ENCODE data around the gene PTS.

PTS gene

GRCh38 chr11:112270551-112271180 is 44.4 kb downstream of the PTS start:
- H2AFZ ChIP-seq (ENCODE audit: low read length), result no peak overlapping the region
- H3K23ac ChIP-seq (ENCODE audit: low read depth, low read length, poor library complexity), result no peak overlapping the region
- no peak for DNase-seq (ENCODE audit: low spot score)
- no peak overlapping the region for H2BK120ac ChIP-seq (ENCODE audit: low read depth, low read length)
- no peak overlapping the region for H3K27ac ChIP-seq (replicated peaks; ENCODE audit: low read length)
- no peak overlapping the region for H4K91ac ChIP-seq (ENCODE audit: low read depth, low read length, poor library complexity)
- H2BK5ac ChIP-seq (ENCODE audit: low read length), result no peak overlapping the region
- no peak overlapping the region for H2BK12ac ChIP-seq (ENCODE audit: low read length)
- no peaks in the 10 kb centered on the region for H3K79me1 ChIP-seq (ENCODE audit: low read depth, low read length)
- no peak overlapping the region for H3K4me2 ChIP-seq (ENCODE audit: insufficient read depth, low read length, poor library complexity, severe bottlenecking)
- no CpG with 5 or more reads among the region's 12 CpGs for WGBS, 2 donors (ENCODE audit: extremely low coverage in 2 of 2, insufficient read length in 2 of 2, insufficient replicate concordance in 1 of 2)
- H3K4ac ChIP-seq (ENCODE audit: low read length), result no peak overlapping the region
- H3K9me3 ChIP-seq (replicated peaks in 1 of 2; ENCODE audit: control insufficient read depth in 2 of 2, insufficient read depth in 1 of 2, low read depth in 1 of 2, low read length in 2 of 2), result no peaks in the 10 kb centered on the region
- H3K9ac ChIP-seq (ENCODE audit: low read depth, low read length, poor library complexity), result no peak overlapping the region
- no peaks in the 10 kb centered on the region for H3K36me3 ChIP-seq (replicated peaks in 1 of 2; ENCODE audit: control insufficient read depth in 2 of 2, insufficient read depth in 2 of 2, low read length in 2 of 2)
- H3K4me3 ChIP-seq (ENCODE audit: low read length in 2 of 2), result no peak overlapping the region
- H3K27me3 ChIP-seq (ENCODE audit: control insufficient read depth in 3 of 3, insufficient read depth in 3 of 3, low read depth in 1 of 3, low read length in 3 of 3), result peaks cover 0 to 8% (median 0%) of the 10 kb centered on the region in 3 experiments
- no peak overlapping the region for H3K18ac ChIP-seq (ENCODE audit: low read length)
- H4K8ac ChIP-seq (ENCODE audit: low read depth, low read length), result no peak overlapping the region
- H3K14ac ChIP-seq (ENCODE audit: low read length), result no peak overlapping the region
- no peak overlapping the region for H2AK5ac ChIP-seq (ENCODE audit: low read depth, low read length)
- no peaks in the 10 kb centered on the region for H3K4me1 ChIP-seq (ENCODE audit: control insufficient read depth in 2 of 2, insufficient read depth in 1 of 2, low read depth in 1 of 2, low read length in 2 of 2)
- H2BK15ac ChIP-seq (ENCODE audit: low read length), result no peak overlapping the region

GRCh38 chr11:112271242-112271641 is 45.0 kb downstream of the PTS start:
- no peak overlapping the region for H2AFZ ChIP-seq (ENCODE audit: low read length)
- no peak overlapping the region for H2BK15ac ChIP-seq (ENCODE audit: low read length)
- no peak overlapping the region for H3K18ac ChIP-seq (ENCODE audit: low read length)
- H3K36me3 ChIP-seq (replicated peaks in 1 of 2; ENCODE audit: control insufficient read depth in 2 of 2, insufficient read depth in 2 of 2, low read length in 2 of 2), result no peaks in the 10 kb centered on the region
- H3K27ac ChIP-seq (replicated peaks; ENCODE audit: low read length), result no peak overlapping the region
- no peak overlapping the region for H3K23ac ChIP-seq (ENCODE audit: low read depth, low read length, poor library complexity)
- no peak overlapping the region for H3K9ac ChIP-seq (ENCODE audit: low read depth, low read length, poor library complexity)
- no peaks in the 10 kb centered on the region for H3K4me1 ChIP-seq (ENCODE audit: control insufficient read depth in 2 of 2, insufficient read depth in 1 of 2, low read depth in 1 of 2, low read length in 2 of 2)
- no peaks in the 10 kb centered on the region for H3K79me1 ChIP-seq (ENCODE audit: low read depth, low read length)
- H3K4me2 ChIP-seq (ENCODE audit: insufficient read depth, low read length, poor library complexity, severe bottlenecking), result no peak overlapping the region
- no peak overlapping the region for H2BK120ac ChIP-seq (ENCODE audit: low read depth, low read length)
- no peak overlapping the region for H3K4me3 ChIP-seq (ENCODE audit: low read length in 2 of 2)
- no peak overlapping the region for H3K14ac ChIP-seq (ENCODE audit: low read length)
- no peak overlapping the region for H4K8ac ChIP-seq (ENCODE audit: low read depth, low read length)
- no peak overlapping the region for H2BK5ac ChIP-seq (ENCODE audit: low read length)
- no peak overlapping the region for H2AK5ac ChIP-seq (ENCODE audit: low read depth, low read length)
- no peak for DNase-seq (ENCODE audit: low spot score)
- no peak overlapping the region for H3K4ac ChIP-seq (ENCODE audit: low read length)
- H2BK12ac ChIP-seq (ENCODE audit: low read length), result no peak overlapping the region
- no CpG with 5 or more reads among the region's 4 CpGs for WGBS, 2 donors (ENCODE audit: extremely low coverage in 2 of 2, insufficient read length in 2 of 2, insufficient replicate concordance in 1 of 2)
- no peaks in the 10 kb centered on the region for H3K9me3 ChIP-seq (replicated peaks in 1 of 2; ENCODE audit: control insufficient read depth in 2 of 2, insufficient read depth in 1 of 2, low read depth in 1 of 2, low read length in 2 of 2)
- H3K27me3 ChIP-seq (ENCODE audit: control insufficient read depth in 3 of 3, insufficient read depth in 3 of 3, low read depth in 1 of 3, low read length in 3 of 3), result peaks cover 0 to 8% (median 0%) of the 10 kb centered on the region in 3 experiments
- no peak overlapping the region for H4K91ac ChIP-seq (ENCODE audit: low read depth, low read length, poor library complexity)

GRCh38 chr11:112273066-112273465 is 46.8 kb downstream of the PTS start:
- H2BK5ac ChIP-seq (ENCODE audit: low read length), result no peak overlapping the region
- H3K36me3 ChIP-seq (replicated peaks in 1 of 2; ENCODE audit: control insufficient read depth in 2 of 2, insufficient read depth in 2 of 2, low read length in 2 of 2), result no peaks in the 10 kb centered on the region
- no peak overlapping the region for H2AK5ac ChIP-seq (ENCODE audit: low read depth, low read length)
- no CpG with 5 or more reads among the region's 1 CpG for WGBS, 2 donors (ENCODE audit: extremely low coverage in 2 of 2, insufficient read length in 2 of 2, insufficient replicate concordance in 1 of 2)
- peaks cover 0 to 8% (median 0%) of the 10 kb centered on the region in 3 experiments for H3K27me3 ChIP-seq (ENCODE audit: control insufficient read depth in 3 of 3, insufficient read depth in 3 of 3, low read depth in 1 of 3, low read length in 3 of 3)
- no peak overlapping the region for H3K4me2 ChIP-seq (ENCODE audit: insufficient read depth, low read length, poor library complexity, severe bottlenecking)
- H2BK12ac ChIP-seq (ENCODE audit: low read length), result no peak overlapping the region
- H3K4me1 ChIP-seq (ENCODE audit: control insufficient read depth in 2 of 2, insufficient read depth in 1 of 2, low read depth in 1 of 2, low read length in 2 of 2), result no peaks in the 10 kb centered on the region
- no peak overlapping the region for H4K8ac ChIP-seq (ENCODE audit: low read depth, low read length)
- H2BK120ac ChIP-seq (ENCODE audit: low read depth, low read length), result no peak overlapping the region
- H3K23ac ChIP-seq (ENCODE audit: low read depth, low read length, poor library complexity), result no peak overlapping the region
- no peak overlapping the region for H3K9ac ChIP-seq (ENCODE audit: low read depth, low read length, poor library complexity)
- no peak overlapping the region for H2BK15ac ChIP-seq (ENCODE audit: low read length)
- no peak overlapping the region for H3K14ac ChIP-seq (ENCODE audit: low read length)
- no peaks in the 10 kb centered on the region for H3K79me1 ChIP-seq (ENCODE audit: low read depth, low read length)
- no peaks in the 10 kb centered on the region for H3K9me3 ChIP-seq (replicated peaks in 1 of 2; ENCODE audit: control insufficient read depth in 2 of 2, insufficient read depth in 1 of 2, low read depth in 1 of 2, low read length in 2 of 2)
- no peak overlapping the region for H3K4me3 ChIP-seq (ENCODE audit: low read length in 2 of 2)
- no peak overlapping the region for H3K4ac ChIP-seq (ENCODE audit: low read length)
- H2AFZ ChIP-seq (ENCODE audit: low read length), result no peak overlapping the region
- no peak for DNase-seq (ENCODE audit: low spot score)
- H4K91ac ChIP-seq (ENCODE audit: low read depth, low read length, poor library complexity), result no peak overlapping the region
- H3K18ac ChIP-seq (ENCODE audit: low read length), result no peak overlapping the region
- H3K27ac ChIP-seq (replicated peaks; ENCODE audit: low read length), result no peak overlapping the region

GRCh38 chr11:112274007-112274783 is 48.0 kb downstream of the PTS start:
- Histone ChIP-seq H4K8ac (ENCODE audit: low read depth, low read length) (no peak overlapping the region), H3K23ac (ENCODE audit: low read depth, low read length, poor library complexity) (no peak overlapping the region), H3K36me3 (replicated peaks in 1 of 2; ENCODE audit: control insufficient read depth in 2 of 2, insufficient read depth in 2 of 2, low read length in 2 of 2) (no peaks in the 10 kb centered on the region), H3K18ac (ENCODE audit: low read length) (no peak overlapping the region), H3K4me2 (ENCODE audit: insufficient read depth, low read length, poor library complexity, severe bottlenecking) (no peak overlapping the region), H2AK5ac (ENCODE audit: low read depth, low read length) (no peak overlapping the region), H3K9me3 (replicated peaks in 1 of 2; ENCODE audit: control insufficient read depth in 2 of 2, insufficient read depth in 1 of 2, low read depth in 1 of 2, low read length in 2 of 2) (no peaks in the 10 kb centered on the region), H2BK12ac (ENCODE audit: low read length) (no peak overlapping the region), H3K27ac (replicated peaks; ENCODE audit: low read length) (no peak overlapping the region), H3K4me1 (ENCODE audit: control insufficient read depth in 2 of 2, insufficient read depth in 1 of 2, low read depth in 1 of 2, low read length in 2 of 2) (no peaks in the 10 kb centered on the region), H3K4ac (ENCODE audit: low read length) (no peak overlapping the region), H3K27me3 (ENCODE audit: control insufficient read depth in 3 of 3, insufficient read depth in 3 of 3, low read depth in 1 of 3, low read length in 3 of 3) (peaks cover 0 to 2% (median 0%) of the 10 kb centered on the region in 3 experiments), H2BK5ac (ENCODE audit: low read length) (no peak overlapping the region), H3K9ac (ENCODE audit: low read depth, low read length, poor library complexity) (no peak overlapping the region), H2AFZ (ENCODE audit: low read length) (no peak overlapping the region), H2BK120ac (ENCODE audit: low read depth, low read length) (no peak overlapping the region), H3K4me3 (ENCODE audit: low read length in 2 of 2) (no peak overlapping the region), H2BK15ac (ENCODE audit: low read length) (no peak overlapping the region), H3K14ac (ENCODE audit: low read length) (no peak overlapping the region), H3K79me1 (ENCODE audit: low read depth, low read length) (no peaks in the 10 kb centered on the region), H4K91ac (ENCODE audit: low read depth, low read length, poor library complexity) (no peak overlapping the region)
- 100% methylated on average over 2 of the region's 7 CpGs; no CpG with 5 or more reads in 1 of the 2 donors for WGBS, 2 donors (ENCODE audit: extremely low coverage in 2 of 2, insufficient read length in 2 of 2, insufficient replicate concordance in 1 of 2)
- DNase-seq (ENCODE audit: low spot score), result no peak

All from neuronal stem cell (in vitro differentiated cells).